RWPE1 (cell line): ENCODE results near the gene MYO18B.

ENCODE experiments used
- CTCF ChIA-PET: fragments of 350-600 bp; sonication (Branson Sonifier 250); formaldehyde crosslinking; extraction: SDS; loops from one replicate; lab custom pipeline; 2021; lab: Yijun Ruan, JAX
- POLR2A ChIA-PET: fragments of 400-600 bp; formaldehyde crosslinking; extraction: SDS; loops from one replicate; lab custom pipeline; 2020; ENCODE audit warnings: antibody characterized with exemption; ENCODE audit not compliant: low non-redundant PET; lab: Yijun Ruan, JAX
- DNase-seq: peaks from one replicate; pipeline ENCODE4 v3.0.0; 2012; ENCODE audit warnings: low spot score
- H3K27ac ChIP-seq: fragments of 450-650 bp; 2 replicates; pipeline ENCODE4 v1.5.1; 2017
- TF ChIP-seq, protein P1 (sequence below): fragments of 450-650 bp; conservative IDR thresholded peaks from 2 replicates; pipeline ENCODE4 v1.5.1; 2017; ENCODE audit warnings: low read depth, mild to moderate bottlenecking

Gene MYO18B

GRCh38 chr22:26002456-26002855 is 260.5 kb downstream of the MYO18B start:
- ChIA-PET CTCF (no interaction called here), POLR2A (no interaction called here)
- no peak overlapping the region for H3K27ac ChIP-seq
- TF ChIP-seq, protein P1, sequence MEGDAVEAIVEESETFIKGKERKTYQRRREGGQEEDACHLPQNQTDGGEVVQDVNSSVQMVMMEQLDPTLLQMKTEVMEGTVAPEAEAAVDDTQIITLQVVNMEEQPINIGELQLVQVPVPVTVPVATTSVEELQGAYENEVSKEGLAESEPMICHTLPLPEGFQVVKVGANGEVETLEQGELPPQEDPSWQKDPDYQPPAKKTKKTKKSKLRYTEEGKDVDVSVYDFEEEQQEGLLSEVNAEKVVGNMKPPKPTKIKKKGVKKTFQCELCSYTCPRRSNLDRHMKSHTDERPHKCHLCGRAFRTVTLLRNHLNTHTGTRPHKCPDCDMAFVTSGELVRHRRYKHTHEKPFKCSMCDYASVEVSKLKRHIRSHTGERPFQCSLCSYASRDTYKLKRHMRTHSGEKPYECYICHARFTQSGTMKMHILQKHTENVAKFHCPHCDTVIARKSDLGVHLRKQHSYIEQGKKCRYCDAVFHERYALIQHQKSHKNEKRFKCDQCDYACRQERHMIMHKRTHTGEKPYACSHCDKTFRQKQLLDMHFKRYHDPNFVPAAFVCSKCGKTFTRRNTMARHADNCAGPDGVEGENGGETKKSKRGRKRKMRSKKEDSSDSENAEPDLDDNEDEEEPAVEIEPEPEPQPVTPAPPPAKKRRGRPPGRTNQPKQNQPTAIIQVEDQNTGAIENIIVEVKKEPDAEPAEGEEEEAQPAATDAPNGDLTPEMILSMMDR: no peak
- DNase-seq: no peak

DNA sequence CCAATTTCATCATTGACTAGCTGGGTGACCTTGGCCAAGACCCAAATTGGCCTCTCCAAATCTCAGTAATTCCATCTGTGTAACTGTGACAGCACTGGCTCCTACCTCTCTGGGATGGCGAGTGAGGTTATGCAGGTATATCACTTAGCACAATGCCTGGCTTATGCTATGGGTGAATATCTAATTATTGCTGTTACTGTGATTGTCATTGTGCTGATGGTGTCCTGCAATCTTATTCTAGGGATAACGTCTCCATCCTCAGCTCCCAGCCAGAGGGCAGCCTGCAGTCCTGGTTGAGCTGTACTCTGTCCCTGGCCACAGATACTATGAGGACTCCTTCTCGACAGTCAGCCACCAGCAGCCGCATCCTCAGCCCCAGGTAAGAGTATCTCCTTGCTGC is 262.5 kb downstream of the MYO18B start:
- H3K27ac ChIP-seq: no peak overlapping the region
- ChIA-PET CTCF (no interaction called here), POLR2A (no interaction called here)
- DNase-seq: no peak
- TF ChIP-seq, protein P1: no peak

DNA sequence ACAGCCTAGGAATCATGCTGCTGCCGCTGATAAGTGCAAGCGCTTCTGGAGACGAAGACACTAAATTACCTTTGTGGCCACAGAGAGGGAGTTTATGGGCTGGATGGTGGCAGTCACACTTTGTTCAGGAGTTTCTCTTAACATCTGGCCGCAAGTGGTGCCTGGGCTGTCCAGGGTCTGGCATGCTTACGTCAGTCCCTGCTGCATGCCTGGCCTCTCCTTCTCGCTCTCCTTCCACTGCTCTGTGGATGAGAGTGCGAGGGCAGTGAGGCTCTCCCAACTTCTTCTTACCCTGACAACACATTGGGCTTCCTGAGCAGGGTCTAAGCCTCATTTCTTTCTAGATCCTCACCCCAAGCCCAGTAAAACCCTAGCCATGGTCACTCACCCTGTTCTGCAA is 266.6 kb downstream of the MYO18B start:
- CTCF ChIA-PET: no interaction called here
- H3K27ac ChIP-seq: no peak overlapping the region
- DNase-seq: no peak
- TF ChIP-seq, protein P1: no peak
- POLR2A ChIA-PET: no interaction called here

DNA sequence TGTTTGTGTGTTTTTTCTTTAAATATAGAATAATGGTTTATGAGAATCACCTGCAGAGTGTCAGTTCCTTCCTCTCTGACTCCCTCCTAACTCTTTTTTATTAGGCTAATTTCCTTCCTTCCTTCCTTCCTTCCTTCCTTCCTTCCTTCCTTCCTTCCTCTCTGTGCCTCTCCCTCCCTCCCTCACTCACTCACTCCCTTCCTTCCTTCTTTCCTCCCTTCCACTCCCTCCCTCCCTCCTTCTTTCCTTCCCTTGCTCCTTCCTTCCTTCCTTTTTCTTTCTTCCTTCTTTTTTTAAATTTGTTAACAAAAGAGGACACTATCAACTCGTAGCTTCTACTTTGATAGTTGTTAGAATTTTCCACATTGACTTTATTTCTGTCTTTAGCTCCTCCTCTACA is 274.9 kb downstream of the MYO18B start:
- DNase-seq: no peak
- TF ChIP-seq, protein P1: no peak
- no peak overlapping the region for H3K27ac ChIP-seq
- CTCF ChIA-PET: interaction anchor here (0.7 kb wide), 1 partner anchor 32 kb away, joined by 5 read pairs; no protein-coding TSS in a partner anchor
- POLR2A ChIA-PET: no interaction called here

GRCh38 chr22:26017932-26018331 is 275.9 kb downstream of the MYO18B start:
- DNase-seq: no peak
- no peak overlapping the region for H3K27ac ChIP-seq
- TF ChIP-seq, protein P1: no peak
- CTCF ChIA-PET: no interaction called here
- POLR2A ChIA-PET: no interaction called here

- no peak overlapping the region for H3K27ac ChIP-seq
- DNase-seq: no peak
- ChIA-PET CTCF (no interaction called here), POLR2A (no interaction called here)
- TF ChIP-seq, protein P1: no peak
These were observed 277.6 kb downstream of the MYO18B start for GRCh38 chr22:26019596-26019995.

- DNase-seq: no peak
- no peak overlapping the region for H3K27ac ChIP-seq
- TF ChIP-seq, protein P1: no peak
- ChIA-PET POLR2A (no interaction called here), CTCF (no interaction called here)
These were observed 279.5 kb downstream of the MYO18B start for GRCh38 chr22:26021516-26021915.
